Activated naive CD8-positive, alpha-beta T cell treated with anti-CD3 and anti-CD28 coated beads, Interleukin-2, amount 50 U/mL, for 16 hours (primary cell): ENCODE measurements around the gene PDF.

Source experiments
- DNase-seq: peaks from one replicate; pipeline ENCODE4 v3.0.0-alpha.2; 2020; ENCODE audit warnings: low read depth, low spot score

Gene PDF

GRCh38 chr16:69277413-69277812 lies 53.0 kb downstream of the PDF start:
- DNase-seq, result no peak
